ENCODE results near the gene ENTREP1.

- TF ChIP-seq CTCF (IDR thresholded peaks at IDR 0.05; ENCODE audit: low read depth, low read length), result no peak
- no peak for TF ChIP-seq POLR2A (IDR thresholded peaks at IDR 0.05; ENCODE audit: extremely low read depth, insufficient read length)
- no peak for TF ChIP-seq MYC (IDR thresholded peaks at IDR 0.05; ENCODE audit: low read depth, low read length)
Measured at GRCh38 chr9:69388596-69388995, 63.6 kb downstream of the ENTREP1 start.
